GM11168 (cell line): ENCODE data around the gene PRR19.
"Not testable (repeated sequence)": the region's sequence is repeated elsewhere in the genome, so short reads cannot be mapped to it uniquely, and the experiment has no call there.

Source experiments
- in situ Hi-C: fragments of 300-500 bp; cut with MboI; formaldehyde crosslinking; loops from one replicate; pipeline ENCODE4 v1.12.0; 2022; ENCODE audit warnings: low sequenced_read_pairs; ENCODE audit not compliant: unreplicated experiment

PRR19 gene, protein sequence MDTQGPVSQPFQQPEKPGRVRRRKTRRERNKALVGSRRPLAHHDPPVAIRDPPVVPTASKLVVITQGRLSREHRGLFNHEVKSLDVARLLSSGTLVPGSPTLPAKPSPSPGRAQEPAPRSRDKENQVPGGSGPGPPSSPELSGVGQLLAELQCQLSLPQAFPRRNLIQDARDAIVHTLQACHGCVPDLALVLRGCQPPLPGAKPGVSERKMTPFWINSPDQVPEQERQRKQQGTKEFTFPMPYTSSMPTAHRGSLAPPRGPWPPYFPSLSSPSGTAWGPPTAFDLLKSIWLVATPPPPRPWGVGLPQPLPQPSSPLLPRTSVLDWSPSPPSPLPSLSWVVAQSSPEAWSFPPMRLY

DNA sequence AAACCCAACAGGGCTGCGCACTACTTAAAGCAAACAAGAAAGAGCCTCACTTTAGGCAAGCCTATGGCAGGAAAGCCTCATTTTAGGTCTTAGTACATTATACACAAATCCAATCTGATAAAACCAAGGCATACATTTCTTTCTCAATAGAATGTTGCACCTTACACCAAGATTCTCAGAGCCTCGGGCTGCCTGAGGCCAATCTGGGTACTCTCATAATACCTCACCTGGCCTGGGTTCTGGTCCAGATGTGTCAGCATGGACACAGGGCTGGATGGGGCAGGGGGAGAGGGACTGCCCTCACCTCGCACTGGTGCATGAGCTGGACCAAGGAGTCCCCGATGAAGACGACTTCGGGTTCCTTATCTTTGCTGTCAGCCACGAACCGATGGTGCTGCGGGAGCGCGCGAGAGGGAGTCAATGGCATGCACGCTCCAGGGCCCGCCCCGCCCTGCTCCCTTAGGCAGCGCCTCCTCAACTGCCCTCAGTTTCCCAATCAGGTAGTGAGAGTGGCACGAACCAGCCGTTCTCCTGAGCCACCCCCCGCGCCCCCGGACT, at the start of gene PRR19:
Gene PRR19, plus strand, starts transcription at position 487 of the 558 bp plus-strand sequence. CDS start 7,453 bp downstream, outside the sequence.
- in situ Hi-C loops = no loop called here

DNA sequence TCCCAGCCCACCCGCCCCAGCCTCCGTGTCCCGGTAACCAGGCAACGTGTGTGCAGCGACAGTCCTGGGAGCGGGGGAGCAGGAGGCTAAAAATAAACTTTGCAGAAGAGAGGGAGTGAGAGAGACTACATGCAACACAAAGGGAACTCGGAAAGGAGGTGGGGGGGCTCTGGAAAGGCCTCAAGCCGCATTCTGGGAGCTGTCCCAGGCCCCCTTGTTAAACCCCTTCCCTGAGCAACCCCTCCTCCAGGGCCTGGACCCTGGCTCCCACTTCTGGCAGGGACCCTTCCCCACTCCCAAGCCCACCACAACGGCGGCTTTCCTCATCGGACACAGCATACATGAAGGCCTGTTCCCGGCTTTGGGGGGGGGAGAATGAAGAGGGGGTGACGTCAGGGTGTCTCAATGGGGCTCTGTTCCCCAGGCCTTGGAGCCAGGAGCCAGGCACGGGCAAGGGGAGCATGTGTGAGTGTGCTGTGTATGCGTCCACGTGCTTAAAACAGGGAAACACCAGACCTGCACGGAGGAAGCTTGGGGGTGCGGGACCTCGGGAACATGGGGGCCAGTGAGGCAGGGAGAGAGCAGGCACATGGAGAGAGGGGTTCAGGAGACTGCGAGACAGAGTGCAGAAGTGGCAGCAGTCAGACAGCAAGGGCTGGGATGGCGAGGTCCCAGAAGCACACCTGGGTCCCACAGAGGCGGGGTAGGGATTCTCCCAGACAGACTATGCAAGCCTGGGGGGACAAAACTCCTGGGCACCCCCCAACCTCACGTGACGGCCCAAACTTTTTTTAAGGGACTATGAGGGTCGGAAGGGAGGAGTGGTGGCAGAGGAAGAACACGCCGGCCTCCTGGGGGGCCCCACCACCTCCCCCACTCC, 49.3 kb upstream of the PRR19 start:
- in situ Hi-C loops = no loop called here

DNA sequence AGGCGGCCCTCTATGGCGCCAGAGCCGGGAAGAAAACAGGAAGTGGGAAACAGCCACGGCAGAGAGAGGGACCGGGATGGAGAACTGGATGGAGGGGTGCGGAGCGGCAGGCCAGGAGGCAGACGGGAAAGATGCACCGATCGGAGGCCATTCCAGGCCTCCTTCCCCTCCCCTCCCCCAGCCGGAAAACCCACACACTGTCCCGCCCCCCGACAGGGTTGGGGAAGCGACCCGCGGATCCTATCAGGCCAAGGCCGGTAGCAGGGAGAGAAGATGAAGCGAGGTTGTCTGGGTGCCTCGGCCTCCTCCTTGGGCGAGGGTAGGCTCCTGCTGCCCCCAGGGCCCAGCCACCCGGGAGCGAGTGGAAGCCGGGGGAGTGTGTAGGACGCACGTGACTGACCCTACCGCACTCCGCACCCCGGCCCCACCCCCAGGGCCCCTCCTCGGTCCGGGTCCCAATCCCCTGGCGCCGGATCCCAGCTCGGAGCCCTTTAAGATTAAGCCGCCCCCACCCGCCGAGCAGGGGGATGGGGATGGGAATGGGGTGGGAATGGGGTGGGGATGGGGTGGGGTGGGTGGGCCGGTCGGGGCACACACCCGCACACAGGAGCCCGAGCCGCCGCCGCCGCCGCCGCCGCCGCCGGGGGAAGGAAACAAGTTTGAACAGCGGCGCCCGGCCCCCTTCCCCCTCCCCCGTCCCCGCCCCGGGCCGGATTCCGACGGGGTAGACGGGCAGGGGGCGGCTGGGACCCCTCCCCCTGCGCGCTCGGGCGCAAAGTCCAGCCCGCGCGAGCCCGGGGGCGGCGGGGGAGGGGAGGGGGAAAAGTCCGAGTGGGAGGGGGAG, 48.5 kb upstream of the PRR19 start:
- in situ Hi-C loops = no loop called here

DNA sequence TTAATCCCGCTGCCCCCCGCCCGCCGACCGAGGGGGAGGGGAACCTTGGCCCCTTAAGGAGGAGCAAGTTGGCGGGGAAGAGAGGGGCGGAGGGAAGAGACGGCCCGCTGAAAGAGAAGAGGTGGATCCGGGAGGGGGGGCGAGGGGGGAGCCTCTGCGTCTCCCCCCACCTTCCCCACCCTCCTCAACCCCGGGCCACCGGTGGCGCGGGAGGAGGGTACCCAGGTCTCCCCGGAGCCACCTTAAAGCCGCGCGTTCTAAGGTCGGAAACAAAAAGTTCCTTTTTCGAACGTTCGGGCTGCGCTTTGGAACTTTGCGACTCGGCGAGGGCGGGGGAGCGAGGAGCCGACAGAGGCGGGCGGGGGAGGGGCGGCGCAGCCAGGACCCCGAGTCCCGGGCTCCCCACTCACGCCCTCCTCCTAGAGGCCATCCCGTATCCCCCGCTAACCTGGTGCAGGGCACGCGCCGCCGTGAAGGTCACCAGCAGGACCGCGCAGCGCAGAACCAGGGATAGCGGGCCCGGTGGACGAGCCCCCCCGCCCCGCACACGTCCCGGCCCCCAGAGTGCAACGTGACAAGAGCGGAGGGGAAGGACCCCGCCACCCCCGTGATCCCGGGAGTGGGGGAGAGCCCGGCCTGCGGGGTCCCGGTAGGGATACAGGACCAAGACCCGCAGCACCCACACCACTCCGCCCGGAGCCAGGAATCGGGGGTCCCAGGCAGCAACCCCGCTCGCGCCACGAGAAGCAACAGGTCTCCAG, 47.7 kb upstream of the PRR19 start:
- in situ Hi-C loops = no loop called here

DNA sequence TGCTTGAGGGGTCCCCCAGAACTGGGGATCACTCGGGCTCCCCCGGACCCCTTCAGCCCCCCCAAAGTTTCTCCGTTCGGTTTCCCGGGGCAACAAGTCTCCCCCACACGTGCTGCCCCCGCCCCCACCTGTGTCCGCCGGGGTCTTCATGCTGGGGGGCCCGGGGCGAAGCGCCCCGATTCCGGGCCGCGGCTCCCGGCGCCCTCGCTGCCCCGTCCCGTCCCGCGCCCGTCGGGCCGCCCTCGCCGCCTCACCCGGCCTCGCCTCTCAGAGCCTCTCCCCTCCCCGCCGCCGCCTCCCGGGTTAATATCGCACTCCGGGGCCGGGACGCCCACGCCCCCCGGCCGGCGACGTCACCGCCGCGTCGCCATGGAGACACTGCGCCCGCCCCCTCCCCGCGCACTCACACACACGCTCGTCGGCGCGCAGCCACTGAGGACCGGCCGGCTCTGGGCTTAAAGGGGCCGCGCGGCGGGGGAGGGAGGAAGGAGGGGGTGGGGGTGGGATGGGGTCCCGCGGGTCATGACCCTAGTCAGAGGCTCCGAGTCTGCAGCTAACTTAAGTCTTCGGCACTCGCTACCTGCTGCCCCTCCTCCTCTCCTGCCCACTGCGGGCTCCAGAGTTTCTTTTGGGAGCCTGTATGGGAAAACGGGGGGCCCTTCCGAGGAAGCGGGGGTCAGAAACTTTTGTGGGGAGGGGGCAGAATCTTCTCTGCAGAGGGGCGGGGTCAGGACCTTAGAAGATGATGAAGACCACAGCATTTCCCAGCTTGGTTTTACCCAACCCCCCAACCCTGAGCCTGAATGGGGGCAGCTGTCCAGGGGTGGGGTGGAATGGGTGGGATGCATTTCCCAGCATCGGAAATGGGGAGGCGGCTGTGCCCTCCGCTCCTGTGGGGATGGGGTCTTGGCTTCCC, 46.8 kb upstream of the PRR19 start, which contains the start of gene ERF:
Gene ERF, minus strand, starts transcription at position 279 of the 916 bp plus-strand sequence. Its CDS starts 129 bp downstream, at position 150.
- in situ Hi-C loops = no loop called here

DNA sequence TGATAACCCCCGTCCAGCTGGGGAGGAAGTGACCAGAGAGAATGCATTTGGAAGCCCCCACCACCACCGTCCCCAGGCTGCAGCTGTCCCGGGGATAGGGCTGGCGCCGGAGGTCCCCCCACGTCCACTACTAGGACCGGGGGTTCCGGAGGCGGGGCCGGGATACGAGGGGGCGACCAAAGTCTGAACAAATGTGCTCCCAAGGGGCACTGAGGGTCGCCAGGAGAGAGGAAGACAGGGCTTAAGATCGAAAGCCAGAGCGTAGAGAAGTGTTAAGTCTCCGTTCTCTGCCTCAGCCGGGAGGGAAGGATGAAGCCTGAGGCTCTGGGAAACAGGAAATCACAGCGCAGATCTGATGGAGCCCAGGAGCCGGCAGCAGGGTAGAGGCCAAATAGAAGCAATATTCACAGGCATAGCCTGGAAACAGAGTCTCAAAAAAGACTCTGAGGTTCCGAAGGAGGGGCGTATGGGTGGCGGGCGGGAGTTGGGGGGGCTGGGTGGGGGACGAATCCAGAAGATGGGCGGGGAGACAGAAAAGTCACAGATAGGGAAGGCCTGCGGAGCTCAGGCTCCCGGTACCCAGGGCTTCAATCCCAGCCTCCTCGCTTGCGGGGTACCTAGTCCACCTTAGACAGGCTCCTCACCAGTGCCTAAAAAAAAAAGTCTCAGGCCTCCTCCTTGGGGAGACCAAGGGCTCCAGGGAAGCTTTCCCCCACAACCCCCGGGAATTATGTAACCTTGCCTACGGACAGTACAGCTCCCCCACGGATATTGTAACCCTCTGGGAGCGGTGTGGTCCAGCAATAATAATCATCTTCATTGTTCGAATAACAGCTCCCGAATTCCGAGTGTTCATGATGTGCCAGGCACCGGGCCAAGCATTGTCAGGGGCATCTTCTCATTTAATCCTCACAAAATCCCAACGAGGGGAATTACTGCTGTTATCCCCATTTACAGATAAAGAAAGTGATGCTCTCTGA, 45.9 kb upstream of the PRR19 start:
- in situ Hi-C loops = no loop called here

DNA sequence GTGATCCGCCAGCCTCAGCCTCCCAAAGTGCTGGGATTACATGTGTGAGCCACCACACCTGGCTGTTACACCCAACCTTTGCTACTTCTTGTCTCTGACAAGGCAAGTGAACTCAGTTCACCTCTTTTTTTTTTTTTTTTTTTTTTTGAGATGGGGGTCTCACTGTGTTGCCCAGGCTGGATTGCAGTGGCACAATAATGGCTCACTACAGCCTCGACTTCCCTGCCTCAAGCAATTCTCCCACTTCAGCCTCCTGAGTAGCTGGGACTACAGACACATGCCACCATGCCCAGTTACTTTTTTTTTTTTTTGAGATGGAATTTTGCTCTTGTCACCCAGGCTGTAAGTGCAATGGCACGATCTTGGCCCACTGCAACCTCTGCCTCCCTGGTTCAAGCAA, 44.1 kb upstream of the PRR19 start:
- in situ Hi-C loops = not testable (repeated sequence)

DNA sequence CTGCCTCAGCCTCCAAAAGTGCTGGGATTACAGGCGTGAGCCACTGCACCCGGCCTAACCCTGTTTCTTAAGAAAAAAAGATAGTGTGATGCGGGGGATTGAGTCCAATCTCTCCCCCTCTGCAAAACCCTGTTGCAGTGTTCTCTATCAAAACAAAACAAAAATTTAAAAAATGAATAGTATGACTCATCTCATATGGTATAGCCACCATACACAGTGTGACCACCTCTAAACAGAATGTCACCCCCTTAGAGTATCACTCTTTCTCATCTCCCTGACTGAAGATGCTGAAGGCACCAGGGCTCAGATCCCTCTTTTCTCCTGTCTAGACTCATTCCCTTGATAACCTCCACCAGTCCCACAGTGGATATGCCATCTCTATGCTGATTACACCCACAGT, 40.2 kb upstream of the PRR19 start:
- in situ Hi-C loops = no loop called here

DNA sequence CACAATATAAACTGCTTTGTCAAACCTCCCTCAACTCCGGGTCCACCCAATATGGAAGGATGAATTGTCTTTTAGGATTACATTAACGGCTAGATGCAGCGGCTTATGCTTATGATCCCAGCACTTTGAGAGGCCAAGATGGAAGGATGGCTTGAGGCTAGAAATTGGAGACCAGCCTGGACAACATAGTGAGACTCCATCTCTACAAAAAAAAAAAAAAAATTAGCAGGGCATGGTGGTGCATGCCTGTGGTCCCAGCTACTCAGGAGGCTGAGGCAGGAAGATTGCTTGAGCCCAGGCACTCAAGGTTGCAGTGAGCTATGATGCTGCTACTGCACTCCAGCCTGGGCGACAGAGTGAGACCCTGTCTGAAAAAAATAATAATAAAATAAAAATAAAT, 35.8 kb upstream of the PRR19 start:
- in situ Hi-C loops = not testable (repeated sequence)

DNA sequence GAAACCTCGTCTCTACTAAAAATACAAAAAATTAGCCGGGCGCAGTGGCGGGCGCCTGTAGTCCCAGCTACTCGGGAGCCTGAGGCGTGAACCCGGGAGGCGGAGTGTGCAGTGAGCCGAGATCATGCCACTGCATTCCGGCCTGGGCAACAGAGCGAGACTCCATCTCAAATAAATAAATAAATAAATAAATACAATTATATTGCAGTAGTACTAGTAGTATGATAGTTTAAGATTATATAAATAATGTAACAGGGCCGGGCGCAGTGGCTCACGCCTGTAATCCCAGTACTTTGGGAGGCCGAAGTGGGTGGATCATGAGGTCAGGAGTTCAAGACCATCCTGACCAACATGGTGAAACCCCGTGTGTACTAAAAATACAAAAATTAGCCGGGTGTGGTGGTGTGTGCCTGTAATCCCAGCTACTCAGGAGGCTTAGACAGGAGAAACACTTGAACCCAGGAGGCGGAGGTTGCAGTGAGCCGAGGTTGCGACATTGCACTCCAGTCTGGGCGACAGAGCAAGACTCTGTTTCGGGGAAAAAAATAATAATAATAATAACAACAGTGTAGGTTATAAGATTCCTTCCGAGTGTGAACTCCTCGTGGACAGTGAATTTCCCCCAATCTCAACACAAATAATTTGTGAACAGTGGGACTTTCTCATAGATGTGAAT, 34.9 kb upstream of the PRR19 start:
- in situ Hi-C loops = not testable (repeated sequence)

DNA sequence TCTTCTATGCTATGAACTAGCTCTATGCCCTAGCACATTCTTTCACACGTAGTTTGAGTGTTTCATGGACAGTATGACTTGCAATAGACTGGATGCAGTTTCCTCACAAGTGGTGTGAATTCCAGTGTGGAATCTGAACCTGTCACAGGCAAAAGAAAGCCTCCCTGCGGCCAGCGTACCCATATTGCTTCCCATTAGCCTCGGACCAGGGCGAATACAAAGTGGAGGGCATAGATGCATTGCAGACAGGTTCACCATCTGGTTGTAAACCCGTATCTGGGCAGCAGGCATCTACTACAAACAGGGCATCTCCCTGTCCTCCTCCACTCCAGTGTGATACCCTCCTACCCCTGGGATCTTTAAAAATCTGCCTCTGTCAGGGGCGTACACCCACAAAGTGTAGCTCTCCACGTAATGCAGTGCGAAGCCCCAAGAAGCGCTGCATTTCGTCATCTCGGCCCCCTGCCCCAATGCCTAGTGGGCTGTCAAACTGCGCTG, 34.2 kb upstream of the PRR19 start:
- in situ Hi-C loops = no loop called here

DNA sequence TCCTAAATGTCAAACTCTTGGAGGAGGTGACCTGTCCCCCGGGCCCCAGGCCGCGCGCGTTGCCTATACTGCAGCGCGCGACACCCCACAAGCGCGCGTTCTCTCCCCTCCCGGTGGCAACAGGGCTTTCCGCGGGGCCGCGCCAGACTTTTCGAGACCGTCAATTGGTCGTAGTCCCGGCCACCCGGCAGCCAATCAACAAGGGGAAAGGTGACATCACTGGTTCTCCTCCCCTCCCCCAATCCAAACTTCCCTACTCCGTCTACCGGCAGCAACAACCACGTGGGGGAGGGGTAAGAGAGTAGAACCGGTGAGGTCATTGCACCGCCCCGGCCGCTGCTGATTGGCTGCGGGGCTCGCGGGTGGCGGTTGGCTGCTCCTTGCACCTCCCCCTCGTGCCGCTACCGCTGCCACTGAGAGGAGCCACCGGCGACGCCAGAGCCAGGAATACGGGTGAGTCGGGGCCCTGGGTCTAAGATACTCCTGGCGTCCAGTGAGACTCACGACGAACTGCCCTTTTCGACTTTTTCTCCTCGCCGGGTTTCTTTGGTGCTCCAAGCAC, 33.7 kb upstream of the PRR19 start:
- in situ Hi-C loops = no loop called here

DNA sequence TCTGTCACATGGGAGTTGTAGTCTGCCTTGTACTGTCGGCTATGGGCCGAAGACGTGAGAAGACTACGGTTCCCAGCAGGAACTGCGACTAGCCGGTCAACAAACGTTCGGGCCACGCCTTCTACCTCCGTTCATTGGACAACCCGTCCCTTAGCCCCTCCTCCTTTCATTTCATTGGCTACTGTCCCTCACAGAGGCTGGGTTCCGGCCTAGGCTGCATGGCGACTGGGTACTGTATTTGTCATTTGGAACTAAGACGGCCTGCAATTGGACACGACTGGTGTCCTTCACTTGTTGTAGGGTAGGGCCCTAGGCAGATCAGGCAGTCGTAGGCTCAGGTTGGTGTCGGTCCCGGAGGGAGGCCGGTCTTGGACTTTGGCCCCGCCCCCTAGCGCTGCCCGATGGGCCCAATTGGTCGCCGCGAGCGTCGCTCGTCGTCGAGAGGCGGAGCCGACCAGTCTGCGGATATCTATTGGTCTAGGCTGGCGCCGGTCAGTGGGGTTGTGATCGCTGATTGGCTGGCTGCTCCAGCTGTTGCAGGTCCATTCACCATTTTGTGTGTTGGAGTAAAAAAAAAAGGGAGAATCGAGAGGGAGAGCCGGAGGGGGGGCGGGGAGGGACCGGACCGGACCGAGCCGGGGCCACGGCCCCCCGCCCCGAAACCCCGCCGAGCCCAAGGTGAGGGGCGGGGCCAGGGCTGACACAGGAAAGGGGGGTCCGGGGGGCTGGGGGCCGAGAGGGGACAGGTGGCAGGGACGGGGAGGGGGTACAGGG, 33.0 kb upstream of the PRR19 start, which contains the start of gene CIC:
Gene CIC, plus strand, starts transcription at position 549 of the 774 bp plus-strand sequence. CDS start 2,532 bp downstream, outside the sequence.
- in situ Hi-C loops = no loop called here

DNA sequence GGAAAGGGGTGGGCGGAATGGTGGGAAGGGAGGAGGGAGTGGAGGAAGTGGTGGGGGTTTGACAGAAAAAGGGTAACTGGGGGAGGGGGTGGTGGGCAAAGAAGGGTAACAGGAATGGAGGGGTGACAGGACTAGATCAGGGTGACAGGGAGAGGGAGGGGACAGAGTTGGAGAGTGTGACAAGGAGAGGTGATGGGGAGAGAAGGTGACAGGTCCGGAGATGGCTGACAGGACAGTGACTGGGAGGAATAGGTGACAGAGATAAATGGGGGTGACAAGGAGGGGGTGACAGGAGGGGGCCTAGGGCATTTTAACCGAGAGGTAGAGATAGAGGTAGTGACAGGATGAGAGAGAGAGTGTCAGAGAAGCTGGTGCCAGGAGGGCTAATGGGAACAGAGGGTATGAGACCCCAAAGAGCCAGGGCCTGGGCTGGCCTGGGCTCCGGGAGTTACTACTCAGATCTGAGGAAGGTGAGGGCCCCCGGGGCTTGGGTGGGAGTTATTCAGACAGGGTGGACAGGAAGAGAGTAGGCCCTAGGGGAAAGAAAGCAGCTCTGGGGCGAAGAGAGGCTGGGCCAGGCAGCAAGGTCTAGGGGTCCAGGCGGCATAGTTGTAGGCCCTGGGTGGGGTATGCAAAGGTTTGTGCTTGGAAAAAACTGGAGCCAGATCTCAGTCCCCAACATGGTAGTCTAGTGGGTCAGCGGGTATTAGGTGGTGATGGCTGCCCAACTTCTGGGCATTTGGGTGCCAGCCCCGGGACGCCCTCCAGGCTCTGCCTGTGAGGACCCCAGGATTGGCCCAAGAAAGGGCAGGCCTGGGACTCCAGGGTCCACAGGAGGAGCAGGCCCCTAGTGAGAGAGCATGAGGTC, 32.2 kb upstream of the PRR19 start:
- in situ Hi-C loops = no loop called here
